ENCODE results near the gene RNF128. TPM values are rescaled to one million over a fixed set of nuclear protein-coding genes. Genes with fewer than 3 reads are reported as not detected.

The RNF128 gene
- total RNA-seq, 1 donor from 2014 or later, result 15.4 TPM

- H3K27me3 ChIP-seq (ENCODE audit: low read depth), result no peaks in the 10 kb centered on the region
- TF ChIP-seq CTCF (IDR thresholded peaks at IDR 0.05), result no peak
- no peak overlapping the region for H3K27ac ChIP-seq
- no peaks in the 10 kb centered on the region for H3K4me1 ChIP-seq
- H3K4me3 ChIP-seq, result no peak overlapping the region
- ATAC-seq (no peak), DNase-seq (no peak)
- intact Hi-C loops (cut with DNase I), result no loop called here
- H3K9me3 ChIP-seq, result no peaks in the 10 kb centered on the region
- H3K36me3 ChIP-seq, result no peaks in the 10 kb centered on the region
These were observed 3.9 kb downstream of the RNF128 start for GRCh38 chrX:106730401-106730800.

GRCh38 chrX:106731590-106731989, 5.1 kb downstream of the RNF128 start:
- TF ChIP-seq CTCF (IDR thresholded peaks at IDR 0.05), result no peak
- DNase-seq (no peak), ATAC-seq (no peak)
- Histone ChIP-seq H3K9me3 (no peaks in the 10 kb centered on the region), H3K4me3 (no peak overlapping the region), H3K36me3 (no peaks in the 10 kb centered on the region), H3K4me1 (no peaks in the 10 kb centered on the region), H3K27me3 (ENCODE audit: low read depth) (no peaks in the 10 kb centered on the region), H3K27ac (no peak overlapping the region)
- intact Hi-C loops (cut with DNase I), result no loop called here

GRCh38 chrX:106734827-106735226, 8.3 kb downstream of the RNF128 start:
- Histone ChIP-seq H3K4me3 (no peak overlapping the region), H3K27ac (no peak overlapping the region), H3K36me3 (no peaks in the 10 kb centered on the region), H3K4me1 (no peaks in the 10 kb centered on the region), H3K9me3 (no peaks in the 10 kb centered on the region), H3K27me3 (ENCODE audit: low read depth) (no peaks in the 10 kb centered on the region)
- ATAC-seq (no peak), DNase-seq (no peak)
- no peak for TF ChIP-seq CTCF (IDR thresholded peaks at IDR 0.05)
- intact Hi-C loops (cut with DNase I), result no loop called here

- no peak overlapping the region for H3K27ac ChIP-seq
- H3K4me3 ChIP-seq, result no peak overlapping the region
- no peaks in the 10 kb centered on the region for H3K36me3 ChIP-seq
- intact Hi-C loops (cut with DNase I), result no loop called here
- TF ChIP-seq CTCF (IDR thresholded peaks at IDR 0.05), result no peak
- no peak for DNase-seq
- no peaks in the 10 kb centered on the region for H3K27me3 ChIP-seq (ENCODE audit: low read depth)
- no peaks in the 10 kb centered on the region for H3K4me1 ChIP-seq
- ATAC-seq, result no peak
- no peaks in the 10 kb centered on the region for H3K9me3 ChIP-seq
These were observed 13.8 kb downstream of the RNF128 start for GRCh38 chrX:106740193-106740780.

GRCh38 chrX:106742193-106742592, 15.7 kb downstream of the RNF128 start:
- Histone ChIP-seq H3K27ac (no peak overlapping the region), H3K4me1 (no peaks in the 10 kb centered on the region), H3K36me3 (no peaks in the 10 kb centered on the region), H3K9me3 (no peaks in the 10 kb centered on the region), H3K27me3 (ENCODE audit: low read depth) (no peaks in the 10 kb centered on the region), H3K4me3 (no peak overlapping the region)
- ATAC-seq (no peak), DNase-seq (no peak)
- intact Hi-C loops (cut with DNase I), result no loop called here
- TF ChIP-seq CTCF (IDR thresholded peaks at IDR 0.05), result no peak

Data from lower lobe of right lung (tissue), 2 donors.